SK-N-SH (cell line): Measurements from ENCODE around the gene SPINK14. TPM values are rescaled to one million over a fixed set of nuclear protein-coding genes. Genes with fewer than 3 reads are reported as not detected.

Experiments
- CTCF ChIA-PET: fragments of 300-600, 350-600 bp; formaldehyde crosslinking; extraction: SDS; loops from one replicate; lab custom pipeline; 2021; lab: Yijun Ruan, JAX
- POLR2A ChIA-PET: fragments of 350-600 bp; sonication (Branson Sonifier 250); formaldehyde crosslinking; extraction: SDS; loops from one replicate; lab custom pipeline; 2020; ENCODE audit warnings: antibody characterized with exemption, inconsistent platforms; lab: Yijun Ruan, JAX
- DNase-seq: peaks from one replicate; pipeline ENCODE4 v3.0.0; 2012
- H2AFZ ChIP-seq: fragments of 200-600 bp; sonication (generic); 2 replicates; pipeline ENCODE4 v1.8.1; 2016; ENCODE audit warnings: antibody characterized with exemption, mild to moderate bottlenecking, low read depth
- H3F3A ChIP-seq: fragments of 200-600 bp; sonication (generic); replicated peaks from 2 replicates; pipeline ENCODE3; 2016; ENCODE audit warnings: antibody characterized with exemption, mild to moderate bottlenecking; ENCODE audit not compliant: insufficient read depth
- H3K27ac ChIP-seq, 2 experiments: fragments of 200-500 bp in 1 of 2; fragments of 200-600 bp in 1 of 2; sonication (Bioruptor generic) in 1 of 2; sonication (generic), shearing (Covaris generic) in 1 of 2; 2 replicates each; pipeline versions ENCODE4 v1.5.1 to v1.6.1; 2014 to 2016; ENCODE audit warnings: low read depth in 2 of 2, inconsistent platforms in 1 of 2, low read length in 1 of 2, mild to moderate bottlenecking in 1 of 2, mixed read lengths in 1 of 2
- H3K27me3 ChIP-seq: fragments of 200-600 bp; sonication (generic), shearing (Covaris generic); 2 replicates; pipeline ENCODE4 v1.6.1; 2016; ENCODE audit warnings: mixed run types; ENCODE audit not compliant: insufficient read depth
- H3K36me3 ChIP-seq, 2 experiments: fragments of 200-500 bp in 1 of 2; fragments of 200-600 bp in 1 of 2; sonication (Bioruptor generic) in 1 of 2; sonication (generic) in 1 of 2; replicated peaks in 1 of 2; 2 replicates each; pipeline versions ENCODE3 to v1.5.1; 2014 to 2016; ENCODE audit warnings: low read length in 1 of 2, mild to moderate bottlenecking in 1 of 2; ENCODE audit not compliant: insufficient read depth in 2 of 2, control insufficient read depth in 1 of 2
- H3K4me1 ChIP-seq, 2 experiments: fragments of 200-500 bp in 1 of 2; fragments of 200-600 bp in 1 of 2; sonication (Bioruptor generic) in 1 of 2; sonication (generic), shearing (Covaris generic) in 1 of 2; 2 replicates each; pipeline versions ENCODE4 v1.5.1 to v1.6.1; 2014 to 2016; ENCODE audit warnings: low read depth in 1 of 2, low read length in 1 of 2, mixed run types in 1 of 2; ENCODE audit not compliant: insufficient read depth in 2 of 2, control insufficient read depth in 1 of 2
- H3K4me2 ChIP-seq: fragments of 200-600 bp; sonication (generic), shearing (Covaris generic); 2 replicates; pipeline ENCODE4 v1.6.1; 2017; ENCODE audit warnings: mixed run types
- H3K4me3 ChIP-seq, 2 experiments: fragments of 200-500 bp in 1 of 2; fragments of 200-600 bp in 1 of 2; sonication (Bioruptor generic) in 1 of 2; sonication (generic), shearing (Covaris generic) in 1 of 2; 2 replicates each; pipeline versions ENCODE4 v1.5.1 to v1.8.1; 2014 to 2016; ENCODE audit warnings: low read depth in 2 of 2, inconsistent platforms in 1 of 2, low read length in 1 of 2, mild to moderate bottlenecking in 1 of 2, mixed read lengths in 1 of 2, moderate library complexity in 1 of 2
- H3K79me2 ChIP-seq: fragments of 200-600 bp; sonication (generic); 2 replicates; pipeline ENCODE4 v1.8.1; 2017; ENCODE audit warnings: mild to moderate bottlenecking; ENCODE audit not compliant: insufficient read depth
- H3K9ac ChIP-seq: fragments of 200-600 bp; sonication (generic); 2 replicates; pipeline ENCODE4 v1.6.1; 2017; ENCODE audit warnings: mixed run types
- H3K9me2 ChIP-seq: fragments of 200-600 bp; sonication (generic); 2 replicates; pipeline ENCODE4 v1.6.1; 2017; ENCODE audit warnings: mixed run types
- H3K9me3 ChIP-seq: fragments of 200-600 bp; sonication (generic); 2 replicates; pipeline ENCODE4 v1.6.1; 2017; ENCODE audit warnings: mixed run types, mild to moderate bottlenecking, moderate library complexity
- H4K20me1 ChIP-seq: fragments of 200-600 bp; sonication (generic); 2 replicates; pipeline ENCODE4 v1.6.1; 2017; ENCODE audit warnings: mild to moderate bottlenecking, mixed run types; ENCODE audit not compliant: insufficient read depth
- ELF1 ChIP-seq: IDR thresholded peaks from 2 replicates; pipeline ENCODE4 v1.4.0; 2012
- EP300 ChIP-seq, 2 experiments: IDR thresholded peaks; 2 replicates each; pipeline versions ENCODE4 v1.4.0 to v1.6.1; 2012; ENCODE audit warnings: borderline replicate concordance in 1 of 2, low read depth in 1 of 2, low read length in 1 of 2
- GABPA ChIP-seq: IDR thresholded peaks from 2 replicates; pipeline ENCODE4 v1.4.0; 2012; ENCODE audit warnings: low read depth, mild to moderate bottlenecking
- GATA2 ChIP-seq: sonication (generic); formaldehyde crosslinking; IDR thresholded peaks from 2 replicates; pipeline ENCODE4 v1.5.0; 2020; ENCODE audit warnings: mild to moderate bottlenecking, missing genetic modification reagents
- JUND ChIP-seq: IDR thresholded peaks from 2 replicates; pipeline ENCODE4 v1.4.0; 2012
- MEF2A ChIP-seq: IDR thresholded peaks from 2 replicates; pipeline ENCODE4 v1.4.0; 2012; ENCODE audit warnings: low read depth, borderline replicate concordance
- NRF1 ChIP-seq: IDR thresholded peaks from 2 replicates; pipeline ENCODE4 v1.6.1; 2012; ENCODE audit warnings: low read depth, mild to moderate bottlenecking, low read length
- RAD21 ChIP-seq: IDR thresholded peaks from 2 replicates; pipeline ENCODE4 v1.6.1; 2012; ENCODE audit warnings: mild to moderate bottlenecking, low read length
- RCOR1 ChIP-seq: fragments of 150-350 bp; IDR thresholded peaks from 2 replicates; pipeline ENCODE4 v1.6.1; 2017; ENCODE audit warnings: antibody characterized with exemption, low read length
- REST ChIP-seq: IDR thresholded peaks from 2 replicates; pipeline ENCODE4 v1.6.1; 2012; ENCODE audit warnings: mild to moderate bottlenecking, low read depth, low read length, moderate library complexity
- RXRA ChIP-seq: IDR thresholded peaks from 2 replicates; pipeline ENCODE4 v1.4.0; 2012; ENCODE audit warnings: low read depth, mild to moderate bottlenecking, borderline replicate concordance
- TCF12 ChIP-seq: IDR thresholded peaks from 2 replicates; pipeline ENCODE4 v1.4.0; 2012
- TEAD4 ChIP-seq: IDR thresholded peaks from 2 replicates; pipeline ENCODE4 v1.4.0; 2012; ENCODE audit warnings: mild to moderate bottlenecking, borderline replicate concordance; ENCODE audit not compliant: insufficient read depth
- USF1 ChIP-seq: IDR thresholded peaks from 2 replicates; pipeline ENCODE4 v1.4.0; 2012; ENCODE audit warnings: low read depth, borderline replicate concordance
- ZBTB33 ChIP-seq: IDR thresholded peaks from 2 replicates; pipeline ENCODE4 v1.4.0; 2012; ENCODE audit warnings: low read depth, borderline replicate concordance
- WGBS: methylation state at CpG from one replicate; pipeline ENCODE4 v1.1.6; 2017; ENCODE audit warnings: low lambda C conversion rate; 5-methylcytosine and 5-hydroxymethylcytosine counted together
- polyA plus RNA-seq, 3 experiments: library from polyadenylated mRNA; depleted of rRNA; stranded (reverse); fragments of >200 nt; gene quantifications; 2 replicates each; pipeline ENCODE4 v1.2.3, GENCODE V29; 2012

SPINK14 gene
- polyA plus RNA-seq, 1 of the 3 experiments (the other 2 are of a cell fraction) = not detected

- H3K4me3 ChIP-seq = no peak overlapping the region
- no peak for DNase-seq
- 46% methylated on average over 5 of the region's 5 CpGs for WGBS
- no peak overlapping the region for H3K27ac ChIP-seq
- no peaks in the 10 kb centered on the region for H4K20me1 ChIP-seq
- no peaks in the 10 kb centered on the region for H3K79me2 ChIP-seq
- no peak overlapping the region for H3K4me2 ChIP-seq
- POLR2A ChIA-PET = no interaction called here
- no peaks in the 10 kb centered on the region for H3K4me1 ChIP-seq
- H3F3A ChIP-seq = no peaks in the 10 kb centered on the region
- no peaks in the 10 kb centered on the region for H3K36me3 ChIP-seq
- no peak overlapping the region for H2AFZ ChIP-seq
- CTCF ChIA-PET = no interaction called here
- no peaks in the 10 kb centered on the region; the same call in 1 of the 2 replicates for H3K9me3 ChIP-seq
- H3K9ac ChIP-seq = no peak overlapping the region
- no peaks in the 10 kb centered on the region for H3K27me3 ChIP-seq
- TF ChIP-seq TCF12 = no peak
- H3K9me2 ChIP-seq = no peaks in the 10 kb centered on the region
Measured at GRCh38 chr5:148135091-148136048, 33.0 kb upstream of the SPINK14 start.

- H3K9me3 ChIP-seq = no peaks in the 10 kb centered on the region
- DNase-seq = no peak
- H3K4me2 ChIP-seq = no peak overlapping the region
- H3K27me3 ChIP-seq = no peaks in the 10 kb centered on the region
- no peak overlapping the region for H2AFZ ChIP-seq
- no peaks in the 10 kb centered on the region for H3K9me2 ChIP-seq
- H3K79me2 ChIP-seq = no peaks in the 10 kb centered on the region
- no peak overlapping the region for H3K9ac ChIP-seq
- no peaks in the 10 kb centered on the region for H3K4me1 ChIP-seq
- CTCF ChIA-PET = no interaction called here
- no peaks in the 10 kb centered on the region for H4K20me1 ChIP-seq
- POLR2A ChIA-PET = no interaction called here
- WGBS = 43% methylated on average over 3 of the region's 3 CpGs
- H3F3A ChIP-seq = no peaks in the 10 kb centered on the region
- no peak overlapping the region for H3K4me3 ChIP-seq
- no peaks in the 10 kb centered on the region for H3K36me3 ChIP-seq
- no peak overlapping the region for H3K27ac ChIP-seq
- no peak for TF ChIP-seq NRF1
- no peak for TF ChIP-seq GATA2 (CRISPR knock-in tag)
- no peak for TF ChIP-seq ELF1
- TF ChIP-seq RXRA = no peak
- no peak for TF ChIP-seq ZBTB33
Measured at GRCh38 chr5:148140846-148141245, 27.5 kb upstream of the SPINK14 start.

GRCh38 chr5:148141645-148142044, 26.7 kb upstream of the SPINK14 start:
- no peaks in the 10 kb centered on the region for H3K9me3 ChIP-seq
- POLR2A ChIA-PET = no interaction called here
- H3K36me3 ChIP-seq = no peaks in the 10 kb centered on the region
- no peaks in the 10 kb centered on the region for H3F3A ChIP-seq
- H3K9me2 ChIP-seq = no peaks in the 10 kb centered on the region
- H4K20me1 ChIP-seq = no peaks in the 10 kb centered on the region
- no peaks in the 10 kb centered on the region for H3K27me3 ChIP-seq
- 10% methylated on average over 2 of the region's 2 CpGs for WGBS
- no peak overlapping the region for H2AFZ ChIP-seq
- no peaks in the 10 kb centered on the region for H3K4me1 ChIP-seq
- no peak overlapping the region for H3K4me3 ChIP-seq
- CTCF ChIA-PET = no interaction called here
- no peaks in the 10 kb centered on the region for H3K79me2 ChIP-seq
- DNase-seq = no peak
- no peak overlapping the region for H3K4me2 ChIP-seq
- no peak overlapping the region for H3K9ac ChIP-seq
- H3K27ac ChIP-seq = no peak overlapping the region
- TF ChIP-seq RCOR1 (no peak), RAD21 (no peak), ELF1 (no peak), JUND (no peak), REST (no peak), TEAD4 (no peak), NRF1 (no peak), GABPA (no peak), EP300 (IDR thresholded peaks at IDR 0.05; ENCODE audit: borderline replicate concordance in 1 of 2, low read depth in 1 of 2, low read length in 1 of 2) (no peak), USF1 (no peak), RXRA (no peak), MEF2A (no peak)
